GM18499 (cell line): ENCODE measurements around the gene GFAP.
"Not testable (repeated sequence)": the region's sequence is repeated elsewhere in the genome, so short reads cannot be mapped to it uniquely, and the experiment has no call there.

Source experiments
- ATAC-seq: cut with Tn5 transposase; IDR thresholded peaks from one replicate; pipeline ENCODE4 v1.9.1; 2021; ENCODE audit warnings: moderate number of reproducible peaks; ENCODE audit not compliant: insufficient read depth, unreplicated experiment

GFAP gene

DNA sequence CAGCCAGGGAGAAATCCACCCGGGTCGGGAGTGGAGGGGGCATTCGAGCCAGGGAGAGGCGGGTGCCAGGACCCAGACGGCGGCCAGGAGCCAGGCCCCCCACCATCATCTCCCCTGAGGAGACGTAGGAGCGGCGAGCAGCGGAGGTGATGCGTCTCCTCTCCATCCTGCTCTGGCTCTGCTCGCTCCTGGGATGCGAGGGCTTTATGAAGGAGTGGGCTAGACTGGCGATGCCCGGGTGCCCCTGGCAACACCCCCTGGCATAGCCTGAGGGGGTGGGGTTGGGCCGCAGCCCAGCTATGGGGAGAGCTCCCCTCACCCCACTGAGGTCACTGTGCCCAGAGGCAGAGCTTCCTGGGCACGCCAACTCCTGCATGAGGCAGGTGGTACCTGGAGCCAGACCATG lies at the start of gene GFAP:
Gene GFAP (minus strand): TSS at position 180 of the 406 bp plus-strand sequence. CDS start 14 bp downstream, at position 166.
- no peak for ATAC-seq

GRCh38 chr17:44961921-44962350 lies 46.6 kb upstream of the GFAP start:
- ATAC-seq, result no peak

DNA sequence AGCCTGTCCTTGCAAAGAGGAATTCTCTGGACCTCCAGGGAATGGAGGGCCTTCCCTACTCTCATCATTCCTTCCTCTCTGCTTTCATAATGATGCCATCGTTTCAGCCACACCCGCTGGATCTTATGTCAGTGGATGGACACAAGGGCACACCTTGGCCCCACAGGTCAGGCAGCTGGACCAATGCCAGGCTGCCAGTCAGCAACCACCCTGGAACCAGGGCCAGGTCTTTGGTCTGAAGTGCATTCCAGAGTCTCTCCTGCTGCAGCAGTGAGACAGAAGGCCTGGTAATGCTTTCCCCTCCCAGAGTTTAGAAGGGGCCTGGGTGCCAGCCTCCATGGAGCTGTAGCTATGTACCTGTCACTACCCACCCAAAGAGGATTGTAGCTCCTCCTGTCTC lies 45.4 kb upstream of the GFAP start:
- no peak for ATAC-seq

GRCh38 chr17:44959821-44960531 lies 44.7 kb upstream of the GFAP start:
- ATAC-seq, result no peak

DNA sequence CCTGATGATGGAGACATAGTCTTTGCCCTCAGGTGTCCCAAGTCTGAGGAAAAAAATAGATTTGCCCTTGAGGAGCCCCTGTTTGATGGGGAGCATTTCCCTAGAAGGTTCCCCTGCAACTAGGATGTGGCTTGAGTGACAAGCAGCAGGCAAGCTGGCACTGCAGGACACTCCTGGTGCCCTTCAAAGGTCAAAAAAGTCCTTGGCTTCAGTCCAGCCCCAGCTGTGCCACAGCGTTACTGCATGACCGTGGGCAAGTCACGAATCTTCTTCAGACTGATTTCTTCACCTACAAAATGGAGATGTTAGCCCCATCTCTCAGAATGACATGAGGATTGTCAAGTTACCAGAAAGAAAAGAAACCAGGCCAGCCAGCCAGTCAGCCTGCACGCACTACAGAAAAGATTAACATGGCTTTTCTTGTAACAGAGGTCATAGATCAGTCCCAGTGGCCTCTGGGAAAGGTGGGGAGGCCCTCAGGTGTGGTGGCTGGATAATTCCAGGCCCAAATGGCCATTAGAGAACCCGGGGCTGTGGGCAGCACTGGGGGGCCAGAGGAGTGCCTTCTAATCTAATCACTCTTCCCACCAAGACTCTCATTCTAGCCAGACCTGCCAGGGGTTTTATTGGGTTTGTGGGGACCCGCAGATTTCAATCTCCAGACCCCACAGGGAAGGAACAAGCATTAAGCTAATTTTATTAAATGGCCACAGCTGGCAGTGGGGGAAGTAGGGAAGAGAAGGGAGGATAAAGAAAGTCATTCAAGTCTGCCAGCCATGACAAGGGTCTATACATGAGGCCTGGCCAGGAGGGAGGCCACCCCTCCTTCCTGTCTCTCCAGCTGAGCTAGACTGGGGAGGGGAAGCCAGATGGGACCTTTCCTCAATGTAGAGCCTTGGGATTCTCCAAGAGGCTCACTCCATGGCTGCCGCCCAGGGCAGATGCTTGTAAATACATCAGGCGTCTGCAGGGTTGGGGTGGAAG lies 42.0 kb upstream of the GFAP start:
- no peak for ATAC-seq

GRCh38 chr17:44955674-44956425 lies 40.5 kb upstream of the GFAP start:
- ATAC-seq, result no peak

DNA sequence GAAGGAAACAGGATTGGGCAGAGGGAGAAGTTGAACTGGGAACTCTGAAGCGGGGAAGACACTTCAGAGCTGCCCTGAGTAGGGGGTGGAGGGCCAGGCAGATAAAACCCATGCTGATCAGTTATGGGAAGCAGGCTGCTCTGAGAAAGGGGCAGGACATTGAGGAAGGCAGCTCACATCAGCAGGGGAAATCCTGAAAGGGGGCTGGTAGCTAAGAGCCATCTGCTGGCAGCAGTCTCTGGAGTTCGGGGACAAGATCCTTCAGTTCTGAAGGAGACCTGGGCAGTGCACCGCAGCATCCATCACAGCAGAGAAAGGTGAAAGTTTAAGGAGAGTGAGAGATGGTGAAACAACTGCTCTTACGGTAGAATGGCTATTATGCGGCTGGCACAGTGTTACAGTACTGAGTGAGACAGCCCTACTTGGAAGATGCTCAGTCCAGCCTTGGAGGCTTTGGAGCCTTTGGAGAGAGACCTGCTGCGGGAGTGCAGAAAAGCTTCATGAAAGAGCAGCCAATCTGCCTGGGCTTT lies 37.7 kb upstream of the GFAP start:
- no peak for ATAC-seq

- no peak for ATAC-seq
Measured at GRCh38 chr17:44948315-44948795, 33.1 kb upstream of the GFAP start.

- peak; percentile 81 for ATAC-seq
Measured at GRCh38 chr17:44947461-44948314, 32.4 kb upstream of the GFAP start, which contains the start of gene KIF18B. TSS of gene KIF18B (minus strand) at chr17:44947773. CDS start at chr17:44936344, 11,429 bp downstream.

- ATAC-seq, result not testable (repeated sequence)
Measured at GRCh38 chr17:44945652-44946051, 30.4 kb upstream of the GFAP start.

DNA sequence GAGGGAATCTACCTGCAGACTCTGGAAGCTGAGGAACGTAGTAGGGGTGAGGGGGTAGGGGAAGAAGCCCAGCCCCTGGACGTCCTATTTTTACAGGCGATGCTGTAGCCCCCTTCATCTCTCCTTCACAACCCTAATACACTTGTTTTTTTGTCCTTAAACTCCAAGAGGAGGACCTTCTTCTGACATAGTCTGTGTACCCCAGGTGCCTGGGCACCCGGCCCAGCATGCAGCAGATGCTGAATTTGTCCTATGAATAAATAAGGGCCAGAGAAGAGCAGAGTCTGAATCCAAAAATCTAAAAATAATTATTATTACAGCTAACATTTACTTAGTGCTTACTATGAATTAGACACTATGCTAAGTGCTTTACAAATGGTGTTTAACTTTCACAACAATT lies 27.2 kb upstream of the GFAP start:
- no peak for ATAC-seq

GRCh38 chr17:44941712-44942331 lies 26.5 kb upstream of the GFAP start:
- ATAC-seq, result no peak

- ATAC-seq, result no peak
Measured at GRCh38 chr17:44940768-44941167, 25.5 kb upstream of the GFAP start.

DNA sequence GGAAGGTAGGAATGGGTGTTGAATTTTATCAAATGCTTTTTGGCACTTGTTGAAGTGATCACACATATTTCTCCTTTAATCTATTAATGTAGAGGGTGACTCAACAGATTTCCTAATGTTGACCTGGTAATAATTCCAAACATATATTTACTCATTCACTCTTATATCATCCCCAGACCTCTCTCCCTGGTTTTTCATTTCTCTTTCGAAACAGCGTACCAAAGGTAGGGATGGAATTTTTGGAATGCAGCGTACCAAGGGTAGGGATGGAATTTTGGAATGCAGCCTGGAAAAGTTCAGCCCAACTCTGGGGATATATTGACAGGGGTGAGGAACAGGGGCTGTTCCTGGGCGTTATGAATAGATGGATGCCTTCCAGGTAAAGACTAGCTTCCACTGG lies 25.0 kb upstream of the GFAP start:
- no peak for ATAC-seq

GRCh38 chr17:44935116-44935515 lies 19.8 kb upstream of the GFAP start:
- ATAC-seq, result no peak

DNA sequence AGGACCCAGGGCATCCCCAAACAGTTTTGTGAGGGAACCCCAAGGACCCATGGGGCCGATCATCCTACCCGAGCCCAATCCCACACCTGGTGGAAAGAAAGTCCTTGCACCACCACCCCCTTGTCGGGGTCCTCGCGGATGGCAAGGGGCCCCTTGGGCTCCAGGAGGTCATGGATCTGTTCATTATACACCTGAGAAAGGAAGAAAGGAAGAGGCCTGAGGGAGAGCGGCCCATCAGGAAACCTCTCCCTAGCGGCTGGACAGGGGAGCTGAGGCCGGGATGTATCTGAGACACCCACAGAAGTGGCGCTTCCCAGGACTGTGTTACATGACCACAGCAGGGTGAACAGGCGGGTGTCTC lies 19.4 kb upstream of the GFAP start:
- ATAC-seq, result no peak

DNA sequence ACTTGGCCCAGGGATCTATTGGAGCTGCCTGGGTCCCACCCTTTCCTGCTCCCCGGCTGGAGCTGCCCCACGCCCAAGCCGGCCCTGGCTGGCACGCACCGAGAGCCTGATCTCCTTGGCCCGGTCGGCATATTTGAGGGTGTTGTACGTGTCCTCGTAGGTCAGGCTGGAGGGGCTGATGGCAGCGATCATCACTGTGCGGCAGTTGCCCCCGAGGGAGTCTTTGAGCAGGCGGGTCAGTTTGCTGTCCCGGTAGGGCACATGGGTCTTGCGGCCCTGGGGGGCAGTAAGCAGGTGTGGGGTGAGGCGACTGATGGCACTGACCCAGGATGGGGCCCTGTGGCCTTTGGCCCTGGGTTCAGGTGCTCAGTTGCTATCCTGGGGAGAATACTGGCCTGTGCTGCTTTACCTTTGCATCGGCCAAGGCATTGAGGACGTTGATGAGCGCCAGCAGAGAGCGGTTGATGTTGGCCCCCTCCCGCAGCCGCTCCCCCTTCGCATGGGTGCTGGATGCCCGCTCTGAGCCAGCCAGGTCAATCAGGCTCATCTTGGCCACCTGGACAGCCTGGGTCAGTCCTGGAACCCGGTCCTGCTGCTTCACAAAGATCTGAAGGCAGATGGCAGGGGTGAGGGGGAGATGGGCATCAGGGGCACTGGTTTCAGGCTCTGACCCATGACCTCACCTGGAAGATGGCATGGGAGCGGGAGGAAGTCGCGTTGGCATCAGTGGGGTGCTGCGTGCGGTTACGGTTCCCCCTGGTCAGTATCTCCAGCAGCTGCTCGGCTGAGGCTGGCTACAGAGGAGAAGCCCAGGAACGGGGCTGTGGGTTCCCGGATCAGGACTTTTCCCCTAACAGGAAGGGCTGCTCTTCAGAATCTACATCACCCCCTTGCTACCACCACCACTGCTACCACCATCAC lies 18.8 kb upstream of the GFAP start:
- ATAC-seq, result no peak

DNA sequence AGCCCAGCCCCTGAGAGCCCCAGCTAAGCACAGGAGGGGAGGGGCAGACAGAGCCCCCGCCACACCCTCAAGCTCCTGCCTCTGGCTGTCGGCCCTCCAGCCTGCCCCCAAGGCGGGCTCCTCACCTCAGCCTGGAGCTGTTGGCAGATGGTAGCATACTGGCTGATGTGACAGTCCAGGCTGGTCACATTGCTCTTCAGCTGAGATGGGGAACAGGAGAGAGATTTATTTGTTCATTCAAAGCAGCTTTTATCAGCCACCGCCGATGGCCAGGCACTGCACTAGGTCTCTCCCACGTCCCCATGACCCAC lies 17.4 kb upstream of the GFAP start:
- ATAC-seq, result no peak
